ENCODE data around the gene P2RX6.
A peak's percentile ranks its signal among the peaks of the same experiment; 100 is the strongest.

The P2RX6 gene

DNA sequence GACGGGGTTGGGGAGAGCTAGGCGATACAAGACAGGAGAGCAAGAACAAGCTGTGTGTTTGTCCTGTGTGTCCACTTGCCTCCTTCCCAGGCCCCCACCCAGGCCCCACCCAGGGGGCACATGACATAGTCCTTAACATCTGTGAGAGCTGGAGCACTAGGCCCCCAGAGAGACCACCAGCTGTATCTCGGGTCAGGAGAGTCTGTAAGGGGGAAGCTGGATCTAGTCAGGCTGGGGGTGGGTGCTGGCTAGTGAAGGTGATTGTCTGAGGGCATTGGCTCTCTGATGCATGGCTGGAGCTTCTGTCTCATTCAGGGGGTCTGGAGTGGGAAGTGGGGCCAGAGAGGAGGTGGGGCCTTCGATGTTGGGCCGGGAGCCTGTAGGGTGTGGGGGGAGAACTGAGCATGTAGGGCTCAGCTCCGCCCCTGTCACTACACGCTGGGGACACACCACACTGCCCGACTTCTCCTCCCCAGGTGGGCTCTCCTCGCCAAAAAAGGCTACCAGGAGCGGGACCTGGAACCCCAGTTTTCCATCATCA, 571 bp downstream of the P2RX6 start:
- Mint-ChIP-seq H3K4me3 (no peak overlapping the region), H3K27ac (no peak overlapping the region), H3K9me3 (no peaks in the 10 kb centered on the region), H3K4me1 (peaks cover 30% of the 10 kb centered on the region), H3K27me3 (no peaks in the 10 kb centered on the region), H3K36me3 (no peaks in the 10 kb centered on the region)

DNA sequence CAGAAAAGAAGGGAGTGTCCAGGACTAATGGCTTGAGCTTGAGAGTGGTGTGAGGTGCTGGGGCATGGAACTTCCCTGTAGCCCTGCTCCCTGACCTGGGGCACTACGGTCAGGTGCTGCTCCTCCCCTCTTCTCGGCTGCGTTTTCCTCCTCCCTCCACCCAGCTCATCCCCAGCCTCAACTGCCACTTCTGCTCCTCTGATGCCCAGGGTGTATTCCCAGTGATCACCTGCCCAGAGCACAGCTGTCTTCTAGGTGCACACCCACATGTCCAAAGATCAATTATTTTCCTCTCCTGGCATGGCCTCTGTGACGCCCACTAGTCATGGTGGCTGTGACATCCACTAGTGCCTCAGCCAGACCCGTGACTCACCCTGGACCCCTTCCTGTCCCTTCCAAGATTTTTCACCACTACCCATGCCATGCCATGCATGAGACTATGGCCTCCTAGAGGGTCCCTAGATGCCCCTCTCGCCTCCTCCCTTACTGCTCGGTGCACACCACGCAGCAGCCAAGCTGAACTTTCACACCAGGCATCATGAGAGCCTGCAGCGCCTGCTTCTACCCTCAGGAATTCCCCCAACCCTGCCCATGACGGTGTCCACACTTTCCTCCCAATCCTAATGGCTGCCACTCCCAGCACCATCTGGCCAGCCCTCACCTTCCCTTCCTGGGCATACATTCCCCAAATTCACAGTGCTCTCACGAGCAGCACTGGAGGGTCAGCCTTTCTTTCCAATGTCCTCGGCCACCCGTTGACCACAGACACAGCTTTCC, 1.9 kb downstream of the P2RX6 start:
- Mint-ChIP-seq H3K9me3 (no peaks in the 10 kb centered on the region), H3K27me3 (no peaks in the 10 kb centered on the region), H3K36me3 (no peaks in the 10 kb centered on the region), H3K4me1 (peaks cover 30% of the 10 kb centered on the region), H3K4me3 (no peak overlapping the region), H3K27ac (peak overlapping the region; percentile 42)

GRCh38 chr22:21018314-21018713, 3.3 kb downstream of the P2RX6 start:
- H3K4me3 Mint-ChIP-seq: no peak overlapping the region
- H3K27ac Mint-ChIP-seq: no peak overlapping the region
- peaks cover 30% of the 10 kb centered on the region for H3K4me1 Mint-ChIP-seq
- no peaks in the 10 kb centered on the region for H3K27me3 Mint-ChIP-seq
- no peaks in the 10 kb centered on the region for H3K9me3 Mint-ChIP-seq
- H3K36me3 Mint-ChIP-seq: no peaks in the 10 kb centered on the region

DNA sequence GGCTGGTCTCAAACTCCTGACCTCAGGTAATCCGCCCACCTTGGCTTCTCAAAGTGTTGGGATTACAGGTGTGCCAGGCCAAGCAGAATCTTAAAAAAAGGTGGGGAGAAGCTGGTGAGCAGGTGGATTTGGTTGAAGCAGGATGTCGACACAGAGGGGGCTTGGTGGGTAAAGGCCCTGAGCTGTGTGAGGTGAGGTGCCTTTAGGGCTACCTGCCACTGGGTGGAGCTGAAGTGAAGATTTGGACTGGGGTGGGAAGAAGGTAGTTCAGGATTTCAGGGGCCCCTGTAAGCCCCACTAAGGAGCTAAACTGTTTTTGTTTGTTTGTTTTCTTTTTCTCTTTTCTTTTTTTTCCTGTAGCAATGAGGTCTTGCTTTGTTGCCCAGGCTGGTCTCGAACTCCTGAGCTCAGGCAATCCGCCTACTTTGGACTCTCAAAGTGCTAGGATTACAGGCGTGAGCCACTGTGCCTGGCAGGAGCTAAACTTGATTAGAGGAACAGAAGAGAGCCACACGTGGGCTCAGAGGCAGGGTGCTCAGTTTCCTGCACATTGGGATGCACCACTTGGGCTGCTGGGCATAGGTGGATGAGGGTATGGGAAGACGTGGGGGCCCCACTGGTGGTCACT, 6.0 kb downstream of the P2RX6 start:
- Mint-ChIP-seq H3K4me1 (peaks cover 18% of the 10 kb centered on the region), H3K36me3 (no peaks in the 10 kb centered on the region), H3K9me3 (no peaks in the 10 kb centered on the region), H3K27ac (peak overlapping the region; percentile 62), H3K27me3 (no peaks in the 10 kb centered on the region), H3K4me3 (no peak overlapping the region)

DNA sequence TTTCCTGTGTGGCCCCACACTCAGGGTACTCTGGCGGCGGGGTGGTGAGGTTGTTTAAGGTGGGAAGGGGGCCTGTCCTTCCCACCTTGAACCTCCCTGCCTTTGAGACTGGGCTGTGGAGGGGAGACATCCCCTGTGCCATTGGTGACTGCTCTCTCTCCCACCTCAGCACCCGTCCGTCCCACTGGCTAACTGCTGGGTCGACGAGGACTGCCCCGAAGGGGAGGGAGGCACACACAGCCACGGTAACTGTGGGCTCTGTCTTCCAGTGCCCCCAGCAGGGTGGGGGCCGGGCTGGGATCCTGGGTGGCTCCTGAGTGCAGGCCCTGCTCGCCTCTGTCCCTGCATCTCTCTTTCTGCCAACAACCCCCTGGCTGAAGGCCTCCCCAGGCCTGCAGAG, 7.5 kb downstream of the P2RX6 start:
- Mint-ChIP-seq H3K4me3 (no peak overlapping the region), H3K27me3 (no peaks in the 10 kb centered on the region), H3K36me3 (no peaks in the 10 kb centered on the region), H3K27ac (no peak overlapping the region), H3K4me1 (peaks cover 8% of the 10 kb centered on the region), H3K9me3 (no peaks in the 10 kb centered on the region)

GRCh38 chr22:21022955-21023614, 8.1 kb downstream of the P2RX6 start:
- H3K9me3 Mint-ChIP-seq: no peaks in the 10 kb centered on the region
- no peak overlapping the region for H3K4me3 Mint-ChIP-seq
- H3K27ac Mint-ChIP-seq: no peak overlapping the region
- no peaks in the 10 kb centered on the region for H3K27me3 Mint-ChIP-seq
- H3K4me1 Mint-ChIP-seq: peaks cover 8% of the 10 kb centered on the region
- no peaks in the 10 kb centered on the region for H3K36me3 Mint-ChIP-seq

GRCh38 chr22:21025266-21025665, 10.3 kb downstream of the P2RX6 start:
- Mint-ChIP-seq H3K36me3 (no peaks in the 10 kb centered on the region), H3K4me1 (peaks cover 8% of the 10 kb centered on the region), H3K27me3 (peaks cover 2% of the 10 kb centered on the region), H3K9me3 (no peaks in the 10 kb centered on the region), H3K27ac (peak overlapping the region; percentile 8), H3K4me3 (no peak overlapping the region)

DNA sequence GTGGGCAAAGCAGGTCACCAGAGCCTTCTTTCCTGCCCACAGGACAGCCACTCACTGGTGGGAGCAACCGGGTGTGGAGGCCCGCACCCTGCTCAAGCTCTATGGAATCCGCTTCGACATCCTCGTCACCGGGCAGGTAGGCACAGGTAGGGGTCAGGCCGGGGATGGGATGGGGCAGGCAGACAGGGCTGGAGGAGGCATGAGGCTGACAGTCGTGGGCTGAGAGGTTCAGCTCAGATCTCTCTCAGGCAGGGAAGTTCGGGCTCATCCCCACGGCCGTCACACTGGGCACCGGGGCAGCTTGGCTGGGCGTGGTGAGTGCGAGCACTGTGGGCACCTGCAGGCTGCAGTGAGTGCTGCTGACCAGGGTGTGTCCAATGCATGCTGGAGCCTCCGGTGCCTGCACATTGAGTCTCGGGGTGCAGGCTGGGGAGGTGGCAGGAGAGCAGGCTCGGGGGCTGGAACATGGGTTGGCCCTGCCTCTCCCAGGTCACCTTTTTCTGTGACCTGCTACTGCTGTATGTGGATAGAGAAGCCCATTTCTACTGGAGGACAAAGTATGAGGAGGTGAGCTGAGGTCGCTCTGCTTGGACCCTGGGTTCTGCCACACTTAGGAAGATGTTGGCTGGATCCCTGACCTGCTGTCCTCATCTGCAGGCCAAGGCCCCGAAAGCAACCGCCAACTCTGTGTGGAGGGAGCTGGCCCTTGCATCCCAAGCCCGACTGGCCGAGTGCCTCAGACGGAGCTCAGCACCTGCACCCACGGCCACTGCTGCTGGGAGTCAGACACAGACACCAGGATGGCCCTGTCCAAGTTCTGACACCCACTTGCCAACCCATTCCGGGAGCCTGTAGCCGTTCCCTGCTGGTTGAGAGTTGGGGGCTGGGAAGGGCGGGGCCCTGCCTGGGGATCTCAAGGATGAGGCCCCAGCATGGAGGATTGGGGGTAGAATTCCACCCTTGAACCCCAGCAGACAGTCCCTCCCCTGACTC, 11.1 kb downstream of the P2RX6 start:
- H3K27ac Mint-ChIP-seq: no peak overlapping the region
- no peak overlapping the region for H3K4me3 Mint-ChIP-seq
- peaks cover 8% of the 10 kb centered on the region for H3K27me3 Mint-ChIP-seq

DNA sequence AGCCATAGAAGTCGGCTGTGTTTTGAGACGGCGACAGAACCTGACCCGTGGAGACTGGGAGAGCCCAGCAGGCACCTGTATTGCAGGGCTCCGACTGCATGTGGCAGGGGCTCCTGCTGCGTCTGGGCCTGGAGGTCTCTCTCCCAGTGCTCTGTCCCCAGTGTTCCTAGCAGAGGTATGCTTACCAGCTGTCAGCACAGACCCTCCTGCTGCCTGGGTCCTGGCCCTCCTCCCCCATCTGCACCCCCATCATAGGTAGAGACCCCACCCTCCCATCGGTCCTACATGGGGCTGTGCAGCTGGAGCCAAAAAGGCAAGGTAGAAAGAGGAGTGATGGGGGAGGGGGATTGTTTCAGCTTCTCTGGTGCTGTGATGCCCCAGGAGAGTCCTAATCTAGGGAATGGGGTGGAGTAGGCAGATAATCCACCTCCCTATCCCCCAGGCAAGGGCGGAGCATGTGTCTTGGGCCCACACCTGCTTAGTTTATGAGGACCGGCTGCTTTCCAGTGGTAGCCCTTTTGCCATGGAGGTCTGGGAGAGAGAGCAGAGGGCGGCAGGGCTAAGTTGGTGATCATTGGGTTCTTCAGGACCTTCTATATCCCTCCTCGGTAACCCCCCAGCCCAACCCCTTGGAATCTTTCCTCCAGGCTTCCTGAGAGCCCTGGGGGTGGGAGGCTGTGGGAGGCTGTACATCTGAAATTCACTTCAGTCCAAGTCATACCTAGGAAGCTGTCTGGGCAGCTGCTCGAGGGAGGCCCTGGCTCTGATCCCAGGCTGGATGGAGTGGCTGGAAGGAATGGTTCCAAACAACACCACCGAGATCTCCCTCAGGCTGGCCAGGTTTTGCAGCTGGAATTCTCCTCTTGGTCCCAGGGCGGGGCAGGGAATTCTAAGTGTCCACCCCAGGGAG, 12.1 kb downstream of the P2RX6 start:
- no peaks in the 10 kb centered on the region for H3K9me3 Mint-ChIP-seq
- peaks cover 8% of the 10 kb centered on the region for H3K4me1 Mint-ChIP-seq
- no peak overlapping the region for H3K27ac Mint-ChIP-seq
- peaks cover 12% of the 10 kb centered on the region for H3K27me3 Mint-ChIP-seq
- no peaks in the 10 kb centered on the region for H3K36me3 Mint-ChIP-seq
- H3K4me3 Mint-ChIP-seq: no peak overlapping the region

More for the DNA sequence above, 11.1 kb downstream of the P2RX6 start:
- Mint-ChIP-seq H3K4me1 (peaks cover 8% of the 10 kb centered on the region), H3K36me3 (no peaks in the 10 kb centered on the region), H3K9me3 (no peaks in the 10 kb centered on the region)

GRCh38 chr22:21028277-21029251, 13.6 kb downstream of the P2RX6 start:
- Mint-ChIP-seq H3K4me1 (peaks cover 8% of the 10 kb centered on the region), H3K9me3 (no peaks in the 10 kb centered on the region), H3K27ac (no peak overlapping the region), H3K4me3 (no peak overlapping the region), H3K27me3 (peaks cover 17% of the 10 kb centered on the region), H3K36me3 (no peaks in the 10 kb centered on the region)

- H3K4me3 Mint-ChIP-seq: no peak overlapping the region
- H3K9me3 Mint-ChIP-seq: no peaks in the 10 kb centered on the region
- no peak overlapping the region for H3K27ac Mint-ChIP-seq
- peaks cover 17% of the 10 kb centered on the region for H3K27me3 Mint-ChIP-seq
- peaks cover 8% of the 10 kb centered on the region for H3K4me1 Mint-ChIP-seq
- H3K36me3 Mint-ChIP-seq: no peaks in the 10 kb centered on the region
Observed at GRCh38 chr22:21029486-21030025, 14.6 kb downstream of the P2RX6 start.

DNA sequence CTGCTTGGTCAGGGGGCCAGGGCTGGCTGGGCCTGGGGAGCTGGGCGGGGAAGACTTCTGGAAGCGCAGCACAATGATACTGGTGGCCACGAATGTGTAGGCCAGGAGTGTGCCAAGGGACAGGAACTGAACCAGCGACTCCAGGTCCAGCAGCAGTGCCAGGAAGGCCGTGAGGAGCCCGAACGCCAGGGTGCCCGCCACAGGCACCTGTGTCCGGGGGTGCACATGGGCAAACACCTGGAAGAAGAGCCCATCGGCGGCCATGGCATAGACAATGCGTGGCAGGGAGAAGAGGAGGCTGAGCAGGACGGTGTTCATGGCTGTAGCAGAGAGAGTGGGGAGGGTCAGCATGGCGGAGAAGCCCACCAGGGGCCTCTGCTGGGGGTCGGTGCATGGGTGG, 15.1 kb downstream of the P2RX6 start:
- no peak overlapping the region for H3K27ac Mint-ChIP-seq
- H3K27me3 Mint-ChIP-seq: peaks cover 17% of the 10 kb centered on the region
- no peak overlapping the region for H3K4me3 Mint-ChIP-seq
- no peaks in the 10 kb centered on the region for H3K36me3 Mint-ChIP-seq
- peaks cover 7% of the 10 kb centered on the region for H3K4me1 Mint-ChIP-seq
- no peaks in the 10 kb centered on the region for H3K9me3 Mint-ChIP-seq

Measured in activated naive CD4-positive, alpha-beta T cell treated with anti-CD3 and anti-CD28 coated beads, Interleukin-2, amount 50 U/mL, for 24 hours (primary cell).